Measurements from ENCODE around the gene PGAP2. TPM values are rescaled to one million over a fixed set of nuclear protein-coding genes. Genes with fewer than 3 reads are reported as not detected.
"Not testable (repeated sequence)": the region's sequence is repeated elsewhere in the genome, so short reads cannot be mapped to it uniquely, and the experiment has no call there.

PGAP2 gene
- total RNA-seq, 2 experiments from 2014 or later: 38.9 to 40.8 TPM

DNA sequence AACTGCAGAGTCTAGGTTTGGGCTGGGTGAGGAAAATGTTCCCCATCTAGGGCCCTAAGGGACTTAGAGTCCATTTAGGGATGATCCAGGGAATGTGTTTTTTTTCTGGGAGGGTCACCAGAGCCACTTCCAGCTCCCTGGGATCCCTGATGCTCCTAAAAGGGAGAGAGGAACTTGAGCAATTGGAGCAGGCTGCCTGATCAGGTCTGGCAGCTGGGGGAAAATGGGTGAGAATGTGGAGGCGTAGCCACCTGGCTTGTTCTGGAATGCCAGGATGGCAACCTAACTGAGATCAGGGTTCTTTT, 1.2 kb downstream of the PGAP2 start:
- DNase-seq: no peak
- Mint-ChIP-seq H3K4me1 (ENCODE audit: low read depth) (peaks cover 16% of the 10 kb centered on the region), H3K36me3 (ENCODE audit: low read depth) (peaks cover 9% of the 10 kb centered on the region), H3K4me3 (no peak overlapping the region), H3K9me3 (no peaks in the 10 kb centered on the region), H3K27me3 (ENCODE audit: low read depth) (no peaks in the 10 kb centered on the region), H3K27ac (no peak overlapping the region)
- intact Hi-C loops (cut with micrococcal nuclease): loop anchor here (2.0 to 5.0 kb wide), 3 partner anchors 37 to 195 kb away; no protein-coding TSS in a partner anchor
- CTCF ChIA-PET: interaction anchor here (0.9 to 3.6 kb wide), 19 partner anchors 10 to 263 kb away, joined by 3 to 54 read pairs (median 6); partner anchors contain the start of gene NUP98

GRCh38 chr11:3810446-3810845, 2.1 kb downstream of the PGAP2 start:
- H3K4me1 Mint-ChIP-seq (ENCODE audit: low read depth): peaks cover 16% of the 10 kb centered on the region
- no peak for DNase-seq
- CTCF ChIA-PET: interaction anchor here (0.6 to 1.9 kb wide), 5 partner anchors 9 to 83 kb away, joined by 3 to 5 read pairs (median 4); no protein-coding TSS in a partner anchor
- H3K36me3 Mint-ChIP-seq (ENCODE audit: low read depth): peaks cover 9% of the 10 kb centered on the region
- H3K27ac Mint-ChIP-seq: no peak overlapping the region
- intact Hi-C loops (cut with micrococcal nuclease): no loop called here
- H3K4me3 Mint-ChIP-seq: no peak overlapping the region
- H3K9me3 Mint-ChIP-seq: no peaks in the 10 kb centered on the region
- no peaks in the 10 kb centered on the region for H3K27me3 Mint-ChIP-seq (ENCODE audit: low read depth)

GRCh38 chr11:3810951-3811350, 2.6 kb downstream of the PGAP2 start:
- no peaks in the 10 kb centered on the region for H3K27me3 Mint-ChIP-seq (ENCODE audit: low read depth)
- no peak for DNase-seq
- peaks cover 9% of the 10 kb centered on the region for H3K36me3 Mint-ChIP-seq (ENCODE audit: low read depth)
- H3K4me3 Mint-ChIP-seq: no peak overlapping the region
- H3K4me1 Mint-ChIP-seq (ENCODE audit: low read depth): peaks cover 16% of the 10 kb centered on the region
- CTCF ChIA-PET: interaction anchor here (1.2 to 1.9 kb wide), 3 partner anchors 9 to 44 kb away, joined by 4 to 6 read pairs (median 5); no protein-coding TSS in a partner anchor
- no peak overlapping the region for H3K27ac Mint-ChIP-seq
- H3K9me3 Mint-ChIP-seq: no peaks in the 10 kb centered on the region
- intact Hi-C loops (cut with micrococcal nuclease): no loop called here

GRCh38 chr11:3814832-3815231, 6.5 kb downstream of the PGAP2 start:
- H3K4me1 Mint-ChIP-seq (ENCODE audit: low read depth); H3K27me3 Mint-ChIP-seq (ENCODE audit: low read depth); H3K27ac Mint-ChIP-seq; H3K36me3 Mint-ChIP-seq (ENCODE audit: low read depth); H3K9me3 Mint-ChIP-seq; intact Hi-C loops (cut with micrococcal nuclease); H3K4me3 Mint-ChIP-seq; DNase-seq: not testable (repeated sequence)
- CTCF ChIA-PET: interaction anchor here (1.7 to 3.6 kb wide), 2 partner anchors 131 to 258 kb away, joined by 5 to 11 read pairs; no protein-coding TSS in a partner anchor

GRCh38 chr11:3815845-3816244, 7.5 kb downstream of the PGAP2 start:
- no peak overlapping the region for H3K27ac Mint-ChIP-seq
- peaks cover 4% of the 10 kb centered on the region for H3K36me3 Mint-ChIP-seq (ENCODE audit: low read depth)
- H3K27me3 Mint-ChIP-seq (ENCODE audit: low read depth): no peaks in the 10 kb centered on the region
- CTCF ChIA-PET: interaction anchor here (0.6 to 1.1 kb wide), 2 partner anchors 9 to 11 kb away, joined by 3 to 4 read pairs; no protein-coding TSS in a partner anchor
- no peaks in the 10 kb centered on the region for H3K4me1 Mint-ChIP-seq (ENCODE audit: low read depth)
- intact Hi-C loops (cut with micrococcal nuclease): no loop called here
- DNase-seq: no peak
- no peaks in the 10 kb centered on the region for H3K9me3 Mint-ChIP-seq
- H3K4me3 Mint-ChIP-seq: no peak overlapping the region

GRCh38 chr11:3816673-3817072, 8.3 kb downstream of the PGAP2 start:
- H3K36me3 Mint-ChIP-seq (ENCODE audit: low read depth): peaks cover 2% of the 10 kb centered on the region
- no peaks in the 10 kb centered on the region for H3K4me1 Mint-ChIP-seq (ENCODE audit: low read depth)
- no peaks in the 10 kb centered on the region for H3K9me3 Mint-ChIP-seq
- intact Hi-C loops (cut with micrococcal nuclease): no loop called here
- no peak overlapping the region for H3K27ac Mint-ChIP-seq
- no peak for DNase-seq
- CTCF ChIA-PET: interaction anchor here (1.1 to 1.8 kb wide), 2 partner anchors 10 to 256 kb away, joined by 4 read pairs; no protein-coding TSS in a partner anchor
- H3K27me3 Mint-ChIP-seq (ENCODE audit: low read depth): no peaks in the 10 kb centered on the region
- no peak overlapping the region for H3K4me3 Mint-ChIP-seq

DNA sequence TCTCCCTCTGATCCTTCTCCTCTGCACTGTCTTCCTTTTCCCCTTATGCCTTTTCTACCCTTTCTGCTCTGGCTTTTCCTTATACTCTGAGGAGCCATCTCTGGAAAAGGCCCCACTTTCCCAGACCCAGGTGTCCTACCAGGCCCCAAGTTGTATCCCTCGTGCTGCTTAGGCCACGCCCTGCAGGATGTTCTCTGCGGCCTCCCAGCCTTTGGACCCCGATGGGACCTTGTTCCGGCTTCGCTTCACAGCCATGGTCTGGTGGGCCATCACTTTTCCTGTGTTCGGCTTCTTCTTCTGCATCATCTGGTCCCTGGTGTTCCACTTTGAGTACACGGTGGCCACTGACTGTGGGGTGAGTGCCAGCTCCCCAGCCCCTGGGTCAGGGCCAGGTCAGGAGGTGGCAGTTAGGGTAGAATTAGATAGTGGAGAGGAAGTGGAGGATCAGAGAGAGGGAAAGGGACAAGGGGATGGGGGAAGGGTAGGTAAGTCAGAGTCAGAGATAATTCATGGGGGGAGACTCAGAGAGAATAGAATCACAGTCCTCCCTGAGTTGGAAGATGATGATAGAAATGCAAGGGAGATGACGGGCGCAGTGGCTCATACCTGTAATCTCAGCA, 8.9 kb downstream of the PGAP2 start:
- no peaks in the 10 kb centered on the region for H3K36me3 Mint-ChIP-seq (ENCODE audit: low read depth)
- no peak overlapping the region for H3K27ac Mint-ChIP-seq
- H3K9me3 Mint-ChIP-seq: no peaks in the 10 kb centered on the region
- H3K27me3 Mint-ChIP-seq (ENCODE audit: low read depth): no peaks in the 10 kb centered on the region
- intact Hi-C loops (cut with micrococcal nuclease): no loop called here
- H3K4me3 Mint-ChIP-seq: no peak overlapping the region
- CTCF ChIA-PET: interaction anchor here (1.8 kb wide), 1 partner anchor 255 kb away, joined by 4 read pairs; no protein-coding TSS in a partner anchor
- no peaks in the 10 kb centered on the region for H3K4me1 Mint-ChIP-seq (ENCODE audit: low read depth)
- no peak for DNase-seq

- Mint-ChIP-seq H3K4me1 (ENCODE audit: low read depth) (peaks cover 15% of the 10 kb centered on the region), H3K27ac (no peak overlapping the region)
- CTCF ChIA-PET: interaction anchor here (0.6 to 3.8 kb wide), 6 partner anchors 12 to 252 kb away, joined by 3 to 15 read pairs (median 4); partner anchors contain the start of gene RHOG
Observed at GRCh38 chr11:3820971-3821370, 12.6 kb downstream of the PGAP2 start.

DNA sequence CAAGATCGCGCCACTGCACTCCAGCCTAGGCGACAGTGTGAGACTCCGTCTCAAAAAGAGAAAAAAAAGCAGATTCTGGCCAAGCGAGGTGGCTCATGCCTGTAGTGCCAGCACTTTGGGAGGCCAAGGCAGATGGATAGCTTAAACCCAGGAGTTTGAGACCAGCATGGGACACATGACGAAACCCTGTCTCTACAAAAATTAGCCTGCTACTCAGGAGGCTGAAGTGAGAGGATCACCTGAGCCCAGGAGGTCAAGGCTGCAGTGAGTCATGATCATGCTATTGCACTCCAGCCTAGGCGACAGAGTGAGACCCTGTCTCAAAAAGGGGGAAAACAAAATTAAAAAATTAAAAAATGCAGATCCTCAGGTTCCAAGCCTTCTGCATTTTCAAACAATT, 14.0 kb downstream of the PGAP2 start:
- H3K36me3 Mint-ChIP-seq (ENCODE audit: low read depth): peaks cover 14% of the 10 kb centered on the region

More at GRCh38 chr11:3820971-3821370, 12.6 kb downstream of the PGAP2 start:
- Mint-ChIP-seq H3K36me3 (ENCODE audit: low read depth) (peaks cover 7% of the 10 kb centered on the region), H3K27me3 (ENCODE audit: low read depth) (no peaks in the 10 kb centered on the region), H3K9me3 (no peaks in the 10 kb centered on the region), H3K4me3 (no peak overlapping the region)
- intact Hi-C loops (cut with micrococcal nuclease): no loop called here
- no peak for DNase-seq

GRCh38 chr11:3823303-3823702, 14.9 kb downstream of the PGAP2 start:
- no peaks in the 10 kb centered on the region for H3K9me3 Mint-ChIP-seq
- CTCF ChIA-PET: interaction anchor here (0.6 to 1.0 kb wide), 7 partner anchors 12 to 250 kb away, joined by 3 to 5 read pairs (median 3); no protein-coding TSS in a partner anchor
- no peak overlapping the region for H3K27ac Mint-ChIP-seq
- no peak overlapping the region for H3K4me3 Mint-ChIP-seq
- DNase-seq: no peak
- H3K4me1 Mint-ChIP-seq (ENCODE audit: low read depth): peaks cover 21% of the 10 kb centered on the region
- peaks cover 20% of the 10 kb centered on the region for H3K36me3 Mint-ChIP-seq (ENCODE audit: low read depth)
- intact Hi-C loops (cut with micrococcal nuclease): no loop called here
- H3K27me3 Mint-ChIP-seq (ENCODE audit: low read depth): no peaks in the 10 kb centered on the region

More for the DNA sequence above, 14.0 kb downstream of the PGAP2 start:
- H3K27ac Mint-ChIP-seq: no peak overlapping the region
- no peak for DNase-seq
- intact Hi-C loops (cut with micrococcal nuclease): no loop called here
- CTCF ChIA-PET: interaction anchor here (1.0 to 1.1 kb wide), 2 partner anchors 9 to 19 kb away, joined by 3 to 4 read pairs; no protein-coding TSS in a partner anchor
- H3K4me3 Mint-ChIP-seq: no peak overlapping the region
- H3K9me3 Mint-ChIP-seq: no peaks in the 10 kb centered on the region
- no peaks in the 10 kb centered on the region for H3K27me3 Mint-ChIP-seq (ENCODE audit: low read depth)
- H3K4me1 Mint-ChIP-seq (ENCODE audit: low read depth): peaks cover 15% of the 10 kb centered on the region

DNA sequence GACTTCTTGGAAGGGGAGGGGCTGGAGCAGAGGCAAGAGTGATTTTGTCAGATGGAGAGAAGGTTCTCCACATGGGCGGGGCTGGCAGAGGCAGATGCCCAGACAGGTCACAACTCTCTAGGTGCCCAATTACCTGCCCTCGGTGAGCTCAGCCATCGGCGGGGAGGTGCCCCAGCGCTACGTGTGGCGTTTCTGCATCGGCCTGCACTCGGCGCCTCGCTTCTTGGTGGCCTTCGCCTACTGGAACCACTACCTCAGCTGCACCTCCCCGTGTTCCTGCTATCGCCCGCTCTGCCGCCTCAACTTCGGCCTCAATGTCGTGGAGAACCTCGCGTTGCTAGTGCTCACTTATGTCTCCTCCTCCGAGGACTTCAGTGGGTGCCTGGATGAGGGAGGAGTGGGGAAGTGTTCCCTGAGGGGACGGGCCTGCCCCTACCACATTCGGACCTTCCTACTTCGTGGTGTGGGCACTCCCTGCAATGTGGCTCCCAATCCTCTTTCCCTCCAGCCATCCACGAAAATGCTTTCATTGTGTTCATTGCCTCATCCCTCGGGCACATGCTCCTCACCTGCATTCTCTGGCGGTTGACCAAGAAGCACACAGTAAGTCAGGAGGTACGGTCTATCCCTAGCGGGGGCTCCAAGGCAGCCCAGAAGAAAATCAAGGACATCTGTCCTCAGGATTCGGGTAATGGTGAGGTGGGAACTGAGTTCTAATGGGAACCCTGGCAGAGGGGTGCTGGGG, 15.6 kb downstream of the PGAP2 start:
- CTCF ChIA-PET: interaction anchor here (0.6 to 1.4 kb wide), 7 partner anchors 12 to 249 kb away, joined by 3 to 6 read pairs (median 3); partner anchors contain the start of gene PGAP2
- Mint-ChIP-seq H3K27me3 (ENCODE audit: low read depth) (no peaks in the 10 kb centered on the region), H3K4me3 (no peak overlapping the region), H3K9me3 (no peaks in the 10 kb centered on the region), H3K27ac (peak overlapping the region; percentile 46), H3K4me1 (ENCODE audit: low read depth) (peaks cover 21% of the 10 kb centered on the region), H3K36me3 (ENCODE audit: low read depth) (peaks cover 22% of the 10 kb centered on the region)
- intact Hi-C loops (cut with micrococcal nuclease): loop anchor here (1.0 kb wide), 3 partner anchors 15 to 248 kb away; no protein-coding TSS in a partner anchor
- no peak for DNase-seq

Measured in activated naive CD4-positive, alpha-beta T cell treated with anti-CD3 and anti-CD28 coated beads for 36 hours (primary cell).